Measurements from ENCODE around the gene TMED3.
A peak's percentile ranks its signal among the peaks of the same experiment; 100 is the strongest.

TMED3 gene

DNA sequence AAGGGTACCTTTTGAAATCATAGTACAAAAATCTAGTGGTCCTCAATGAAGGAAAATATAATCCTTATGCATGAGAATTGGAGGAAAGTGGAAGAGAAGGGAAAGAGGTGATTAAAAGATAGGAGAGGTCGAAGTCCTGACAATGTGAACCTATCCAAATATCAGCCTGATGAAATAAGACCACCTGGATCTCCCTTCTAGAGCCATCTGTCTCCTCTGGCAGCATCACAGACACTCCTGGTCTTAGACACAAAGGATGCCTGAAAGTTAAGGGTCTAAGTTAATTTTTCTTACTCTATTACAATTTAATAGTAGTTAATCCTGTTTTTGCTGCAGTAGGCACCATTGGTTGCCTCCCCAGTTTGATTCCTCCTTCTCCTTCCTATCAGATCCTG is 11.1 kb upstream of the TMED3 start:
- H3K4me3 ChIP-seq (ENCODE audit: low read depth, low read length), result no peak overlapping the region
- POLR2A ChIA-PET, result no interaction called here
- DNase-seq (ENCODE audit: low read depth, low spot score), result no peak
- CTCF ChIA-PET, result no interaction called here
- TF ChIP-seq, protein P1, sequence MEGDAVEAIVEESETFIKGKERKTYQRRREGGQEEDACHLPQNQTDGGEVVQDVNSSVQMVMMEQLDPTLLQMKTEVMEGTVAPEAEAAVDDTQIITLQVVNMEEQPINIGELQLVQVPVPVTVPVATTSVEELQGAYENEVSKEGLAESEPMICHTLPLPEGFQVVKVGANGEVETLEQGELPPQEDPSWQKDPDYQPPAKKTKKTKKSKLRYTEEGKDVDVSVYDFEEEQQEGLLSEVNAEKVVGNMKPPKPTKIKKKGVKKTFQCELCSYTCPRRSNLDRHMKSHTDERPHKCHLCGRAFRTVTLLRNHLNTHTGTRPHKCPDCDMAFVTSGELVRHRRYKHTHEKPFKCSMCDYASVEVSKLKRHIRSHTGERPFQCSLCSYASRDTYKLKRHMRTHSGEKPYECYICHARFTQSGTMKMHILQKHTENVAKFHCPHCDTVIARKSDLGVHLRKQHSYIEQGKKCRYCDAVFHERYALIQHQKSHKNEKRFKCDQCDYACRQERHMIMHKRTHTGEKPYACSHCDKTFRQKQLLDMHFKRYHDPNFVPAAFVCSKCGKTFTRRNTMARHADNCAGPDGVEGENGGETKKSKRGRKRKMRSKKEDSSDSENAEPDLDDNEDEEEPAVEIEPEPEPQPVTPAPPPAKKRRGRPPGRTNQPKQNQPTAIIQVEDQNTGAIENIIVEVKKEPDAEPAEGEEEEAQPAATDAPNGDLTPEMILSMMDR (IDR thresholded peaks at IDR 0.05; ENCODE audit: insufficient read depth, low read length, missing control alignments), result no peak

DNA sequence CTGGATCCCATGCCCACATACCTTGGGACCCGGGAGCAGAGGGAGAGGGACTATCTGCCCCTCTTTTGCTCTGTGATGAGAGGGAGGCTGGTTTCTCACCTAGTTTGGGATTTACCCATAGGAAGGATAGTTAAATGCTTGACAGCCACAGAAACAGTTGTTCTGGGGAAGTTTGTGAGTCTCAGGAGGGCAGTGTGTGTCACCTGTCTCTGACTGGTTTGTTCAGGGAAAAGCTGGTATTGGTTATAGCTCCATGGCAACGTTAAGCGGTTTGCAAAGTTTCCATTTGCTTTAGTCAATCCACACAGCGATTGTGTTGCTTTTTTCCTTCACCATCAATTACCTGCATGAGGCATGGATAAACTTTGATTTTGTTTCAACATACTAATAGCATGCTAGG is 3.7 kb upstream of the TMED3 start:
- H3K4me3 ChIP-seq (ENCODE audit: low read depth, low read length), result no peak overlapping the region
- TF ChIP-seq, protein P1 (IDR thresholded peaks at IDR 0.05; ENCODE audit: insufficient read depth, low read length, missing control alignments), result no peak
- DNase-seq (ENCODE audit: low read depth, low spot score), result no peak
- CTCF ChIA-PET, result no interaction called here
- POLR2A ChIA-PET, result no interaction called here

GRCh38 chr15:79308874-79309273 is 2.0 kb upstream of the TMED3 start:
- DNase-seq (ENCODE audit: low read depth, low spot score), result no peak
- H3K4me3 ChIP-seq (ENCODE audit: low read depth, low read length), result no peak overlapping the region
- TF ChIP-seq, protein P1 (IDR thresholded peaks at IDR 0.05; ENCODE audit: insufficient read depth, low read length, missing control alignments), result no peak
- ChIA-PET POLR2A (no interaction called here), CTCF (interaction anchor here (1.3 kb wide), 1 partner anchor 31 kb away, joined by 4 read pairs; no protein-coding TSS in a partner anchor)

DNA sequence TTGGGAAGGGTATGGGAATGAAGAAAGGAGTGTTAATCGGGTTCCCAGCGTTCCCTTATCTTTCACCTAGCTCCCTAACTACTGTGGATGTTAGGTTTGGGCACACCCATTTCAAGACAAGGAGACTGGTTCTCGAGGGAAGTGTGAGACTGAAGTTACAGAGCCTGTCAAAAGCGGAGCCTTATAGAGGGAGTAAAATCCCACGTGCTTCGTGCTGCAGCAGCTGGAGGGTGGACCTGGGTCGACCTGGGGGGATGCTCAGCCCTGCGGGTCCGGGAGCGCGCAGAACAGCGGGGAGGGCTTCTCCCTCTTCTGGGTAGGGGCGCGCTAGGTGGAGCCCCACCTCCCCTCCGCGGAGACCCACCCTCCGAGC is 314 bp upstream of the TMED3 start:
- POLR2A ChIA-PET, result interaction anchor here (0.6 kb wide), 1 partner anchor 636 kb away, joined by 3 read pairs; no protein-coding TSS in a partner anchor
- no peak for DNase-seq (ENCODE audit: low read depth, low spot score)
- peak overlapping the region; percentile 98 for H3K4me3 ChIP-seq (ENCODE audit: low read depth, low read length)
- TF ChIP-seq, protein P1 (IDR thresholded peaks at IDR 0.05; ENCODE audit: insufficient read depth, low read length, missing control alignments), result no peak
- CTCF ChIA-PET, result interaction anchor here (0.7 to 1.7 kb wide), 4 partner anchors 16 to 164 kb away, joined by 3 to 5 read pairs (median 4); no protein-coding TSS in a partner anchor

- TF ChIP-seq, protein P1 (IDR thresholded peaks at IDR 0.05; ENCODE audit: insufficient read depth, low read length, missing control alignments), result no peak
- H3K4me3 ChIP-seq (ENCODE audit: low read depth, low read length), result peak overlapping the region; percentile 98
- ChIA-PET POLR2A (no interaction called here), CTCF (interaction anchor here (1.1 to 1.7 kb wide), 5 partner anchors 9 to 542 kb away, joined by 3 to 9 read pairs (median 5); no protein-coding TSS in a partner anchor)
- no peak for DNase-seq (ENCODE audit: low read depth, low spot score)
Measured at GRCh38 chr15:79311901-79312553, 1.1 kb downstream of the TMED3 start.

- TF ChIP-seq, protein P1 (IDR thresholded peaks at IDR 0.05; ENCODE audit: insufficient read depth, low read length, missing control alignments), result no peak
- no peak for DNase-seq (ENCODE audit: low read depth, low spot score)
- POLR2A ChIA-PET, result no interaction called here
- CTCF ChIA-PET, result interaction anchor here (0.7 to 1.9 kb wide), 6 partner anchors 22 to 540 kb away, joined by 3 to 7 read pairs (median 3); no protein-coding TSS in a partner anchor
- no peak overlapping the region for H3K4me3 ChIP-seq (ENCODE audit: low read depth, low read length)
Measured at GRCh38 chr15:79314186-79314585, 3.3 kb downstream of the TMED3 start.

Data from AG04449 (cell line).